Myocyte (in vitro differentiated cells): ENCODE data around the gene HSPA8. TPM values are rescaled to one million over a fixed set of nuclear protein-coding genes. Genes with fewer than 3 reads are reported as not detected.
"Not testable (repeated sequence)": the region's sequence is repeated elsewhere in the genome, so short reads cannot be mapped to it uniquely, and the experiment has no call there.

Source experiments
- DNase-seq: peaks from one replicate; pipeline ENCODE4 v3.0.0-alpha.2; 2012; ENCODE audit warnings: low read depth
- total RNA-seq: library from RNA; depleted of rRNA; stranded (reverse); fragments of >200 nt; gene quantifications from 2 replicates; pipeline ENCODE4 v1.2.3, GENCODE V29; 2014

Gene HSPA8
- total RNA-seq, 1 donor from 2014 or later: 2,142 TPM

- no peak for DNase-seq
Measured at GRCh38 chr11:123072762-123073161, 10.8 kb upstream of the HSPA8 start.

- no peak for DNase-seq
Measured at GRCh38 chr11:123072332-123072761, 10.4 kb upstream of the HSPA8 start.

DNA sequence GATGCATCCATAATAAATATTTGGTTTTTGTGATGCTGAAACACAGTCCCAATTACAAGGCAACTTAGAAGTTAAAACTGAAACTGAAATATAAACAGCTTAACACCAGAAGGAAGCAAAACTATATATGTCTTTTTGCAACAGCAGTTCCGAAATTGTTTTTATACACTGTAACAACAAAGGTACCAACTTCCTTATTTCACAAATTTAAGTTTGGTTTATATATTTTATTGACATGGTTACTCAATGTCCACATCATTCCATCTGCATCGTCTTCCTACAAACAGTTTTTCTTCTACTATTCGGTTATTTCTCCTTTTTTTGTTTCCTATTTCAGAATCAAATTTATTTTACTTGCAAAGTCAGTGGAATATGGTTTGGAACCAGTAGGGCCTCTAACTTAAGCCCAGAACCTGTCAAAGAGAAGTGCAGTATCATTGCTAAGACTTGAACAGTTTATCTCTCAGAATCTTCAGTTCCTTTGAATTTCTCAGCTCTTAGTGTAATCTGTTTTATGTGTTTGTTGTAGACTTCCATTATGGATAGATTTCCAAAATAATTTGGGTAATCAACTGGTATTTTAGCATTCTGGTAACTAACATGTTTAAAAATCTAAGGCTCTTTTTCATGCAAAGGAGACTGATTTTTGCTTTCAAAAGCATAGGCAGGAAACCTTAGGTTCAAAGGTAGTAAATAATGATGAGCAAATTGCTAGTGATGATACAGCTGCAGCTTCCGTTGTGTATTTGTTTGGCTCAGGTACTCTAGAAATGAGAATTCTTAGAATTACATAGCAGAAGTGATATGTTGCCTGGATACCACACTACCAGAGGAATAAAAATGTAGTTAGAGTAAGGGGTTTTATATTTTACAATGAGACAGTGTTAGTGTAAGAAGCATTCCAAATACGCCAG is 8.2 kb upstream of the HSPA8 start:
- DNase-seq: no peak

DNA sequence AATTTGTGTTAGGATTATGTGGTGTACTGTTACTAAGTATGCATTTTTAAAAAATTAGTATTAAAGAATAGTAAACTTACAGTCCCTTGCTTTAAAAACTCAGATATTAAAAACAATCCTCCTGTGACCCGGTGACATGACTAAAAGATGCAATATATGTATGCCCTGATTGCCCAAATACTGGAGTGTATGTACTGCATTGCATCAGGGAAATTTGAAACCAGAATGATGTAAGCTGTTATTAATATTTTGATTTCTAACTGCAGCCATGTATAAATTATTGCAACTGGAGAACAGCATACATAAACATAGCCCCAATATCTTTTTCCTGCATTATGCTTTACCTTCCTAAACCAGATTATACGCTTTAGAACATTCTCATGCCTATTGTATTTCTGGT is 3.7 kb upstream of the HSPA8 start:
- DNase-seq: no peak

DNA sequence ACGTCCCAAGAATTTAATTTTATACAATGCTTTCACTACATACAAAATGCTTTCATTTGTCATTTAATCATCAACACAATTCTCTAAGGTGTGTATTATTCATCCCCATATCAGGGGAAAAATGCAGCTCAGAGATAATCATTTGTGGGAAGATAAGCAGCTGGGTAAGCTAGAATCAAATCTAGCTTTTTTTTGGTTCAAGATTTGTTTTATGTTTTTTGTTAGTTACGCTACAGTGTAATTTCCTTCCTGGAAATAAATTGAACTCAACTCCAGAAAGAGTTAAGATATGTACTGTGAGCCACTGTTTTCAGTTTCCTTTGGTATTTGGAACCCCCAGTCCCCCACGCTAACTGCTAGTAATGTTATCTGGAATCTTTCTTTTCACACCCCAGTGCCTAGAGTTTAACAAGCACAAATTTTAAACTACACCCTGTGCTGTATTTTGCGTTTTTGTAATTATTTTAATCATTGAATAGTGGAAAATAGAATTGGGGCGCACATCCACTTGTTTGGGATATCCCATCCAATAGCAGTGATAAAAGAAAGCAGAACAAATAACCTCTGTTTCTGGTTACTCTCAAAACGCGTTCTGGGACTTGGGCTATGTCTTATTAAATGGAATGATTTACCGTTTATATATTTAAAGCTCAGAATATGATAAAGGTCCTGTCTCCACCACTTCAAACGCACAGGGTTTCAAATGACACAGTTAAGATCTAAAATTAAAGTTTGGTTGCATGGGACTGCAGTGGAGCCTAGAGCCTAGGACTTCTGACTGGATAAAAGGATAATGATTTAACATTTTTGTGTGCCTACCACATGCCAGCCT is 2.1 kb upstream of the HSPA8 start:
- DNase-seq: peak; percentile 32

GRCh38 chr11:123062892-123063825 is 1.2 kb upstream of the HSPA8 start:
- DNase-seq: peak; percentile 69

DNA sequence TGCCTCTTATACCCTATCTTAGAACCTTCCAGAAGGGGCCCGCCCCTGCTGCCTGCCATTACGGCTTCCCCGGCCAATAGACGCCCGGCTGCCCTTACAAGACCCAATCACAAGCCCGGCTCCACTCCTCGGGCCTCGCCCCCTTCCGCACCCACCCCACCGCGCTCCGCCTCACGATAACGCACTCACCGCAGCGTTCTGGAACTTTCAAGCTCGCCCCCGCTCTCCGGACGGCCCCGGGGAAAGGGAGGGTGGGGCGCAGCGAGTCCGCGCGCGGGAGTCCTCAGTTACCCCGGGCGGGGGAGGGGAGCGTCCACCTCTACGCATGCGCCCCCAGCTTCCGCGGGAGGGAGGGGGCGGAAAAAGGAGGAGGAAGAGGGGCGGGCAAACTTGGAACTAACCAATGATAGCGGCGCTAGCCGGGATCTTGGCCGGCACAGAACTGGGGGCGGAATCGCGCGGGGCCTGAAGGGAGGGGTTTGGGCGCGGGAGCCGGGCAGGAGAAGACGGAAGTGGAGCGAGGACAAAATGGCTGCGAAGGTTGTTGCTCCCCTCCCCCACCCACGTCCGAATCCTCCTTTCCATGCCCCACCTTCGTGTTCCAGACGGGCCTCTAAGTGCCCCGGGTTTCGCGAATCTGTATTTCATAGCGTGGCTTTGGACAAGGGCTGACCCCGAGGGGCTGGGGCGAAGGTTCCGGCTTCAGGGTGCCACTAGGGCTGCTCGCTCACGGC is 389 bp upstream of the HSPA8 start:
- DNase-seq: peak; percentile 100

- DNase-seq: no peak
Measured at GRCh38 chr11:123060277-123061000, 1.5 kb downstream of the HSPA8 start.

- not testable (repeated sequence) for DNase-seq
Measured at GRCh38 chr11:123059041-123059920, 2.7 kb downstream of the HSPA8 start.

DNA sequence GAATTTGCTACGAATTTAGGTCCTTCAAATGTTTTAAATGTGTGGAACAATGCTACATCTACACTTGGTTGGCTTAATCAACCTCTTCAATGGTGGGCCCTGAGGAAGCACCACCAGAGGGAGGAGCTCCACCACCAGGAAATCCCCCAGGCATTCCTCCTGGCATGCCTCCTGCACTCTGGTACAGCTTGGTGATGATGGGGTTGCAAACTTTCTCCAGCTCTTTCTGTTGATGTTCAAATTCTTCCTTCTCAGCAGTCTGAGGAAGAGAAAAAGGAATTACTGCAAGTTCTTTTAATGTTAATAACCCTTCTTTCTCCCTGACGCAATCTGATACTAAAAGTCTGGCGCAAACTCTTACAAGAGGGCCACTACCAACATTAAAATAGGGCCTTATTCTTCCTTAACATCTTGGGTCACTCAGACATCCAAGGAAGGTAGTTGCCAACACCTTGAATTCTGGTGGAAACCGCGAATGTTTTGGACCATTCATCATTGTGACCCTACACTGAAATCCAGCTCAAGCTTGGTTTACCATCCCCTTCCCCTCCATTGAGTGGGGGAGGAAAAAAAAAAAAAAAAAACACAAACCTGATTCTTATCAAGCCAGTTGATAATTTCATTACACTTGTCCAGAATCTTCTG is 4.2 kb downstream of the HSPA8 start:
- DNase-seq: no peak

- DNase-seq: no peak
Measured at GRCh38 chr11:123056835-123057491, 5.0 kb downstream of the HSPA8 start.

DNA sequence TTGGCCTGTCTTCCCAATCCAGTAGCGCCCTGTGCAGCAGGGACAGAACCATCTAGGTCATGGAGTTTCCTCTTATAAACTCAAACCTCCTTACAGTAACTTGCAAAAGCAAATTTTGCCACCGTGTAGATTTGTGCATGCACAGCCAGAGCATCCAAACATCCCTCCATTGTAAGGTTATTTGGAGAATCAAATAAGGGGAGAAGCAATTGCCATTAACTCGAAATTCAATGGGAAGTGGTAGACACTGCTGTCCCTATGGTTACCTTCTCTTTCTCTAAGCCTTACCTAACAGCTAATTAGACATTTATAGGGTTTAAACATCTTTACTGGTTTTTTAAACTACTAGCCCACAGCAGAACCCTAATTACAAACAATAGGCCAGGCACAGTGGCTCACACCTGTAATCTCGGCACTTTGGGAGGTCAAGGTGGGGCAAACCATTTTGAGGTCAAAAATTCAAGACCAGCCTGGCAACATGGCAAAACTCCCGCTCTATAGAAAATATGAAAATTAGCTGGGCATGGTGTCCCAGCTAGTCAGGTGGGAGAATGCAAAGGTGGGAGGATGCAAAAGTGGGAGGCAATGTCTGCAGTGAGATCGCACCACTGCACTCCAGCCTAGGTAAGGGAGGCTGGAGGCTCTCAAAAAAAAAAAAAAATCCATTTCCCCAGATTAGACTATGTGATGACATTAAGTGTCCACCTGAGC is 6.6 kb downstream of the HSPA8 start:
- DNase-seq: no peak

DNA sequence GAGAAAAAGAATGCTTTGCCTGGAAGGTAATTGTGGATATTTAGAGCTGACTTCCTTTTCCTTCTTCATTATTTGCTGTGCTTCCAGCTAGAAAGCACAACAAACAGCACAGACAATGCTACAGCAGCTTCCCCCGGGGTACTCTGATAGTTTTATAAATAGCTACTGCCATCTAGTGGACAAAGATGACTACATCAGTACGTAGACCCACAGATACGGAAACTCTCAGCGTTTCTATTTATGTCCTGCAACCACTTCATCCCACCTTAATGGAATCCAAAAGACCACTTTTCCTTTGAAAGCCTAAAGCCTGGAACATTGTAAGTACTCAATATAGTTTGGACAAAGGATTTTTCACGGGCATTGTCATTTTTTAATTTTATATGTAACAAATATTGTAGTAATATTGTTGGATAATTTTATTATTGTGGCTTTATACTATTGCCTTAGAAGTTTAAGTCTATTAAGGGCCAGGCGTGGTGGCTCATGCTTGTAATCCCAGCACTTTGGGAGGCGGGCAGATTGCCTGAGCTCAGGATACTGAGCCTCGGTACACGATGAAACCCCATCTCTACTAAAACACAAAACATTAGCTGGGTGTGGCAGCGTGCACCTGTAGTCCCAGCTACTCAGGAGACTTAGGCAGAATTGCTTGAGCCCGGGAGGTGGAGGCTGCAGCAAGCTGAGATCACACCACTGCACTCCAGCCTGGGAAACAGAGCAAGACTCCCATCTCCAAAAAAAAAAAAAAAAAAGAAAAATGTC is 7.5 kb downstream of the HSPA8 start:
- peak; percentile 77 for DNase-seq

GRCh38 chr11:123052901-123053721 is 8.8 kb downstream of the HSPA8 start:
- DNase-seq: no peak

- DNase-seq: no peak
Measured at GRCh38 chr11:123051634-123052033, 10.3 kb downstream of the HSPA8 start.
